Fibroblast of villous mesenchyme (primary cell): Measurements from ENCODE around the gene BTN1A1. TPM values are rescaled to one million over a fixed set of nuclear protein-coding genes. Genes with fewer than 3 reads are reported as not detected.
"Not testable (repeated sequence)": the region's sequence is repeated elsewhere in the genome, so short reads cannot be mapped to it uniquely, and the experiment has no call there.

ENCODE experiments used
- DNase-seq: peaks from one replicate; pipeline ENCODE4 v3.0.0-alpha.2; 2010; ENCODE audit warnings: low read depth
- H3K4me3 ChIP-seq: 2 replicates; pipeline ENCODE4 v1.5.1; 2011; ENCODE audit warnings: low read depth, mild to moderate bottlenecking, low read length
- CTCF ChIP-seq: IDR thresholded peaks from 2 replicates; pipeline ENCODE4 v1.5.1; 2012; ENCODE audit warnings: low read depth, mild to moderate bottlenecking, low read length; ENCODE audit not compliant: insufficient read depth
- total RNA-seq: library from RNA; depleted of rRNA; stranded (reverse); fragments of >200 nt; gene quantifications from 2 replicates; pipeline ENCODE4 v1.2.3, GENCODE V29; 2012

Gene BTN1A1
- total RNA-seq, 1 donor: not detected

GRCh38 chr6:26507658-26508057 lies 7.6 kb downstream of the BTN1A1 start:
- no peak for DNase-seq
- H3K4me3 ChIP-seq: no peak overlapping the region
- TF ChIP-seq CTCF: no peak

GRCh38 chr6:26511033-26511432 lies 10.9 kb downstream of the BTN1A1 start:
- DNase-seq, H3K4me3 ChIP-seq: not testable (repeated sequence)

- DNase-seq: no peak
- H3K4me3 ChIP-seq: no peak overlapping the region
- no peak for TF ChIP-seq CTCF
Observed at GRCh38 chr6:26514984-26515383, 14.9 kb downstream of the BTN1A1 start.

- DNase-seq: no peak
- TF ChIP-seq CTCF: no peak
Observed at GRCh38 chr6:26516481-26517427, 16.7 kb downstream of the BTN1A1 start.

GRCh38 chr6:26519359-26519758 lies 19.3 kb downstream of the BTN1A1 start:
- no peak overlapping the region for H3K4me3 ChIP-seq
- TF ChIP-seq CTCF: no peak
- no peak for DNase-seq

More at GRCh38 chr6:26516481-26517427, 16.7 kb downstream of the BTN1A1 start:
- H3K4me3 ChIP-seq: no peak overlapping the region

- peak overlapping the region; percentile 56 for H3K4me3 ChIP-seq
- DNase-seq: peak; percentile 77
- TF ChIP-seq CTCF: no peak
Observed at GRCh38 chr6:26520237-26520849, 20.2 kb downstream of the BTN1A1 start.

- H3K4me3 ChIP-seq: peak overlapping the region; percentile 56
- TF ChIP-seq CTCF: no peak
- peak; percentile 88 for DNase-seq
Observed at GRCh38 chr6:26520850-26521599, 20.9 kb downstream of the BTN1A1 start.
